Mesothelial cell of epicardium (in vitro differentiated cells): ENCODE measurements around the gene MAPK13. TPM values are rescaled to one million over a fixed set of nuclear protein-coding genes. Genes with fewer than 3 reads are reported as not detected.

Experiments
- DNase-seq, 2 experiments: peaks; one replicate each; pipeline ENCODE4 v3.0.0; 2021; ENCODE audit warnings: low spot score in 2 of 2; ENCODE audit not compliant: unreplicated experiment in 2 of 2
- H3K27ac Mint-ChIP-seq: 2 replicates; pipeline ENCODE4 v1.8.0; 2021; ENCODE audit warnings: mixed read lengths
- H3K27me3 Mint-ChIP-seq: 2 replicates; pipeline ENCODE4 v1.8.0; 2021; ENCODE audit warnings: low read depth, mixed read lengths
- H3K36me3 Mint-ChIP-seq: 2 replicates; pipeline ENCODE4 v1.8.0; 2021; ENCODE audit warnings: mixed read lengths
- H3K4me1 Mint-ChIP-seq: 2 replicates; pipeline ENCODE4 v1.8.0; 2021; ENCODE audit warnings: mixed read lengths
- H3K4me3 Mint-ChIP-seq: 2 replicates; pipeline ENCODE4 v1.8.0; 2021; ENCODE audit warnings: mild to moderate bottlenecking, moderate library complexity, mixed read lengths
- H3K9me3 Mint-ChIP-seq: 2 replicates; pipeline ENCODE4 v1.8.0; 2021; ENCODE audit warnings: mixed read lengths
- CTCF ChIP-seq: fragments of 200-600 bp; sonication (generic); IDR thresholded peaks from one replicate; pipeline ENCODE4 v1.5.0; 2021; ENCODE audit warnings: antibody characterized with exemption; ENCODE audit not compliant: unreplicated experiment
- total RNA-seq: library from RNA; stranded (reverse); gene quantifications from 3 replicates; pipeline ENCODE4 v1.2.1, GENCODE V29; 2021

Gene MAPK13
- total RNA-seq, 1 donor from 2014 or later = 20.6 TPM

DNA sequence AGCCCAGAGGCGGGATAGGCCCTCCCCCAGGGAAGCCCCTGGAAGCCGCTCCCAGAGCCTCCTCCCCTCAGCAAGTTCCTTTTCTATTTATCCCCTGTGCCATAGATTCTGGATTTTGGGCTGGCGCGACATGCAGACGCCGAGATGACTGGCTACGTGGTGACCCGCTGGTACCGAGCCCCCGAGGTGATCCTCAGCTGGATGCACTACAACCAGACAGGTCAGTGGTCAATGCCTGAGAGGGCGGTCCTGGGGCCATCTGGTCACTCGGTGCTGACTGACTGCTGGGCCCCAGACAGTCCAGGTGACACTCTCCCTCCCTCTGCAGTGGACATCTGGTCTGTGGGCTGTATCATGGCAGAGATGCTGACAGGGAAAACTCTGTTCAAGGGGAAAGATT lies 6.2 kb downstream of the MAPK13 start:
- no peak overlapping the region for H3K4me3 Mint-ChIP-seq
- peaks cover 14% of the 10 kb centered on the region for H3K36me3 Mint-ChIP-seq
- no peak for TF ChIP-seq CTCF
- H3K27ac Mint-ChIP-seq = no peak overlapping the region
- no peaks in the 10 kb centered on the region for H3K27me3 Mint-ChIP-seq
- H3K4me1 Mint-ChIP-seq = peaks cover 28% of the 10 kb centered on the region
- no peak for DNase-seq
- no peaks in the 10 kb centered on the region for H3K9me3 Mint-ChIP-seq

GRCh38 chr6:36138667-36139066 lies 8.4 kb downstream of the MAPK13 start:
- DNase-seq = no peak
- no peaks in the 10 kb centered on the region for H3K9me3 Mint-ChIP-seq
- H3K4me3 Mint-ChIP-seq = no peak overlapping the region
- peaks cover 7% of the 10 kb centered on the region for H3K4me1 Mint-ChIP-seq
- H3K36me3 Mint-ChIP-seq = peaks cover 14% of the 10 kb centered on the region
- H3K27me3 Mint-ChIP-seq = no peaks in the 10 kb centered on the region
- TF ChIP-seq CTCF = no peak
- H3K27ac Mint-ChIP-seq = no peak overlapping the region

GRCh38 chr6:36139431-36139830 lies 9.1 kb downstream of the MAPK13 start:
- no peaks in the 10 kb centered on the region for H3K27me3 Mint-ChIP-seq
- peaks cover 14% of the 10 kb centered on the region for H3K36me3 Mint-ChIP-seq
- peak in 1 of 2 experiments; percentile 56 for DNase-seq
- TF ChIP-seq CTCF = no peak
- no peak overlapping the region for H3K27ac Mint-ChIP-seq
- peaks cover 6% of the 10 kb centered on the region for H3K4me1 Mint-ChIP-seq
- H3K4me3 Mint-ChIP-seq = no peak overlapping the region
- H3K9me3 Mint-ChIP-seq = no peaks in the 10 kb centered on the region

DNA sequence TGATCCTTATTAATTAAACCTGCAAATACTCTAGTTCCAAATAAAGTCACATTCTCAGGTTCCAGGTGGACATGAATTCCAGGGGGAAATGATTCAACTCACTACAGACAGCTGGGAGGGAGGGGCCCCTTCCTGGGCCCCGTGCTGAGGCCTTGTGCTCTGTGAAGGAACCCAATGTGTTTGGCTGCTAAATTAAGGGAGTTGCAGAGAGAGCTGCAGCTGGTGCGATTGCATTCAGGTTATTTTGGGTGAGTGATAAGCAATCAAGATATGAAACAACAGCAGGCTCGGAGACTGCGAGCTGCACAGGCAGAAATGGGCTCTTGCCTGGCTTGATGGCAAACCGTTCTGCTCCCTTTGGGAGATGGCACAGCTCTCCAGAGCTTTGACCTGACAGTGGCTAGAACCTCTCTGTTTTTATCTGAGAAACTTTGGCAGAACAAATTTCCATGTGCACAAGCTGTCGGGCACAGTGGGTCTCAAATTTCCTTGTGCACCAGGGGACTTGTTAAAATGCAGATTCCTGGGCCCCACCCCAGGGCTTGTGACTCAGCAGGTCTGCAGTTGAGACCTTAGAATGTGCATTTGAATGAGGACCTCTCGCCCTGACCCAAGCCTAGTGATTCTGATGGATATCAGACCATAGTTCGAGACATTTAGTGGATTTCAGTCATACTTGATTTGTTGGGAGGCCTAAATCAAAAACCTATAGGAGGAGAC lies 9.8 kb downstream of the MAPK13 start:
- Mint-ChIP-seq H3K4me1 (peaks cover 6% of the 10 kb centered on the region), H3K9me3 (no peaks in the 10 kb centered on the region), H3K4me3 (no peak overlapping the region), H3K27ac (no peak overlapping the region), H3K36me3 (peaks cover 14% of the 10 kb centered on the region), H3K27me3 (no peaks in the 10 kb centered on the region)
- TF ChIP-seq CTCF = no peak
- no peak for DNase-seq

GRCh38 chr6:36141091-36141490 lies 10.8 kb downstream of the MAPK13 start:
- no peaks in the 10 kb centered on the region for H3K27me3 Mint-ChIP-seq
- DNase-seq = no peak
- H3K9me3 Mint-ChIP-seq = no peaks in the 10 kb centered on the region
- H3K4me3 Mint-ChIP-seq = no peak overlapping the region
- peaks cover 13% of the 10 kb centered on the region for H3K36me3 Mint-ChIP-seq
- H3K27ac Mint-ChIP-seq = no peak overlapping the region
- H3K4me1 Mint-ChIP-seq = peaks cover 6% of the 10 kb centered on the region
- TF ChIP-seq CTCF = no peak
